ENCODE data around the gene DNAJA2. TPM values are rescaled to one million over a fixed set of nuclear protein-coding genes. Genes with fewer than 3 reads are reported as not detected.

DNAJA2 gene
- total RNA-seq, 1 experiment from 2014 or later = 85.2 TPM

DNA sequence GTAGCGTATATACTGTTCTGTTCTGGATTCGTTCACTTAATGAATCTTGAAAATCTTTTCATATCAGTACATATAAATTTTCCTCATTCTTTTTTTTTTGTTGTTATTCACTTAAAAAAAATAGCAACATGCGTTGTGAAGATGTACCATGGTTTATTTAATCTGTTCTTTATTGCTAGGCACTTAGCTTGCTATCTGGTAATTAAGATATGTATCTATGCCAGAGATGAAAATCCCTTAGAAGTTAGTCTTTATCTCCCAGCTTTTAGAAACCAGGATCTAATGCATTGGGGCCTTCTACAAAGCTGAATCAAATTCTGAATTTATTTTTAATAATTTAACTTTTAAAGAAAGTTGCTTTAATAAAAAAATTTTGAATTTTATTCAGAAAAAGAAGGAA is 13.0 kb upstream of the DNAJA2 start:
- BruUV-seq (replicated peaks) = no TSS peak
- no peaks in the 10 kb centered on the region for H3K27me3 ChIP-seq (replicated peaks; ENCODE audit: insufficient read depth, low read depth, low read length, poor library complexity)
- POLR2A ChIA-PET (ENCODE audit: low non-redundant PET) = no interaction called here
- no peak overlapping the region for H3K27ac ChIP-seq (ENCODE audit: low read depth, low read length, poor library complexity, severe bottlenecking)
- H3K36me3 ChIP-seq (ENCODE audit: insufficient read depth, low read length, poor library complexity, severe bottlenecking) = no peaks in the 10 kb centered on the region
- no peaks in the 10 kb centered on the region for H3K4me1 ChIP-seq (ENCODE audit: insufficient read depth, low read length, poor library complexity, severe bottlenecking)
- DNase-seq (ENCODE audit: low spot score) = no peak
- CTCF ChIA-PET = no interaction called here
- intact Hi-C loops (cut with micrococcal nuclease; ENCODE audit: unreplicated experiment) = no loop called here
- TF ChIP-seq, protein P1, sequence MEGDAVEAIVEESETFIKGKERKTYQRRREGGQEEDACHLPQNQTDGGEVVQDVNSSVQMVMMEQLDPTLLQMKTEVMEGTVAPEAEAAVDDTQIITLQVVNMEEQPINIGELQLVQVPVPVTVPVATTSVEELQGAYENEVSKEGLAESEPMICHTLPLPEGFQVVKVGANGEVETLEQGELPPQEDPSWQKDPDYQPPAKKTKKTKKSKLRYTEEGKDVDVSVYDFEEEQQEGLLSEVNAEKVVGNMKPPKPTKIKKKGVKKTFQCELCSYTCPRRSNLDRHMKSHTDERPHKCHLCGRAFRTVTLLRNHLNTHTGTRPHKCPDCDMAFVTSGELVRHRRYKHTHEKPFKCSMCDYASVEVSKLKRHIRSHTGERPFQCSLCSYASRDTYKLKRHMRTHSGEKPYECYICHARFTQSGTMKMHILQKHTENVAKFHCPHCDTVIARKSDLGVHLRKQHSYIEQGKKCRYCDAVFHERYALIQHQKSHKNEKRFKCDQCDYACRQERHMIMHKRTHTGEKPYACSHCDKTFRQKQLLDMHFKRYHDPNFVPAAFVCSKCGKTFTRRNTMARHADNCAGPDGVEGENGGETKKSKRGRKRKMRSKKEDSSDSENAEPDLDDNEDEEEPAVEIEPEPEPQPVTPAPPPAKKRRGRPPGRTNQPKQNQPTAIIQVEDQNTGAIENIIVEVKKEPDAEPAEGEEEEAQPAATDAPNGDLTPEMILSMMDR (conservative IDR thresholded peaks at IDR 0.05; ENCODE audit: low read depth, low read length) = no peak
- TF ChIP-seq EZH2 (IDR thresholded peaks at IDR 0.05; ENCODE audit: borderline replicate concordance, low read depth, low read length, poor library complexity, severe bottlenecking) = no peak
- no peak overlapping the region for H3K4me3 ChIP-seq (ENCODE audit: low read depth, low read length, poor library complexity, severe bottlenecking)
- H3K9me3 ChIP-seq (ENCODE audit: low read depth, low read length, poor library complexity, severe bottlenecking) = no peaks in the 10 kb centered on the region

DNA sequence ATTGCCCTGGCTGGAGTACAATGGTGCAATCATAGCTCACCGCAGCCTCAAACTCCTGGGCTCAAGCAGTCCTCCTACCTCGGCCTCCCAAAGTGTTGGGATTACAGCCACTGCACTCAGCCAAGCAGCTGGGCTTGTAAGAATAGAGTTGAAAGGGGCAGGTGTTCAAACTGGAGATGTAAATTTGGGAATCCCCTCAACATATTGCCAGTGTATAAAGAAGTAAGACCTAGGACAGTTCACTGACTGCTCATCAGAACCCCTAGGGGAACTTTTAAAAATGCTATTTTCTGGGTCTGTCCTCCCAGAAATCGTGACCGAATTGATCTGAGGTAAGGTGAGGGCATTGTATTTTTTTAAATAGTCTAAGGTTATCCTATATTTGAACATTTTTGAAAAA is 8.9 kb upstream of the DNAJA2 start:
- no peak for DNase-seq (ENCODE audit: low spot score)
- intact Hi-C loops (cut with micrococcal nuclease; ENCODE audit: unreplicated experiment) = no loop called here
- Histone ChIP-seq H3K9me3 (ENCODE audit: low read depth, low read length, poor library complexity, severe bottlenecking) (no peaks in the 10 kb centered on the region), H3K27me3 (replicated peaks; ENCODE audit: insufficient read depth, low read depth, low read length, poor library complexity) (no peaks in the 10 kb centered on the region), H3K4me3 (ENCODE audit: low read depth, low read length, poor library complexity, severe bottlenecking) (no peak overlapping the region), H3K27ac (ENCODE audit: low read depth, low read length, poor library complexity, severe bottlenecking) (no peak overlapping the region), H3K36me3 (ENCODE audit: insufficient read depth, low read length, poor library complexity, severe bottlenecking) (no peaks in the 10 kb centered on the region), H3K4me1 (ENCODE audit: insufficient read depth, low read length, poor library complexity, severe bottlenecking) (no peaks in the 10 kb centered on the region)
- BruUV-seq (replicated peaks) = no TSS peak
- ChIA-PET CTCF (no interaction called here), POLR2A (ENCODE audit: low non-redundant PET) (no interaction called here)
- TF ChIP-seq, protein P1 (conservative IDR thresholded peaks at IDR 0.05; ENCODE audit: low read depth, low read length) = no peak
- TF ChIP-seq EZH2 (IDR thresholded peaks at IDR 0.05; ENCODE audit: borderline replicate concordance, low read depth, low read length, poor library complexity, severe bottlenecking) = no peak

DNA sequence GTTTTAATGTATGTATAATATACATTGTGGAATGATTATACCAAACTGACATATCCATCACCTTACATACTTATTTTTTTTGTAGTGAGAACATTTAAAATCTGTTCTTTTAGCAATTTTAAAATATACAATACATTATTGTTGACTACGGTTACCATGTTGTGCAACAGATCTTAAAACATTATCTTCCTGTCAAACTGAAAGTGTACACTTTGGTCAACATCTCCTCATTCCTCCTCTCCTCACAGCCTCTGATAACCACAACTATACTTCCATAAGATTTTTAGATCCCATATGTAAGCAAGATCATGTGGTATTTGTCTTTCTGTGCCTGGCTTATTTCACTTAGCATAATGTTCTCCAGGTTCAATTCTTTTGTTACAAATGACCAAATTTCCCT is 7.5 kb upstream of the DNAJA2 start:
- Histone ChIP-seq H3K27me3 (replicated peaks; ENCODE audit: insufficient read depth, low read depth, low read length, poor library complexity) (no peaks in the 10 kb centered on the region), H3K4me3 (ENCODE audit: low read depth, low read length, poor library complexity, severe bottlenecking) (no peak overlapping the region), H3K9me3 (ENCODE audit: low read depth, low read length, poor library complexity, severe bottlenecking) (no peaks in the 10 kb centered on the region), H3K36me3 (ENCODE audit: insufficient read depth, low read length, poor library complexity, severe bottlenecking) (no peaks in the 10 kb centered on the region), H3K27ac (ENCODE audit: low read depth, low read length, poor library complexity, severe bottlenecking) (no peak overlapping the region), H3K4me1 (ENCODE audit: insufficient read depth, low read length, poor library complexity, severe bottlenecking) (no peaks in the 10 kb centered on the region)
- POLR2A ChIA-PET (ENCODE audit: low non-redundant PET) = no interaction called here
- TF ChIP-seq EZH2 (IDR thresholded peaks at IDR 0.05; ENCODE audit: borderline replicate concordance, low read depth, low read length, poor library complexity, severe bottlenecking) = no peak
- TF ChIP-seq, protein P1 (conservative IDR thresholded peaks at IDR 0.05; ENCODE audit: low read depth, low read length) = no peak
- no peak for DNase-seq (ENCODE audit: low spot score)
- CTCF ChIA-PET = no interaction called here
- intact Hi-C loops (cut with micrococcal nuclease; ENCODE audit: unreplicated experiment) = no loop called here
- BruUV-seq (replicated peaks) = no TSS peak
